Pulmonary artery endothelial cell (primary cell): ENCODE measurements around the gene ZNF618. TPM values are rescaled to one million over a fixed set of nuclear protein-coding genes. Genes with fewer than 3 reads are reported as not detected.

Experiments
- DNase-seq: peaks from one replicate; pipeline ENCODE4 v3.0.0-alpha.2; 2011; ENCODE audit warnings: low read depth, low spot score
- total RNA-seq: library from RNA; depleted of rRNA; stranded (reverse); fragments of >200 nt; gene quantifications from 2 replicates; pipeline ENCODE4 v1.2.3, GENCODE V29; 2014

ZNF618 gene
- total RNA-seq, 1 donor from 2014 or later, result 14.8 TPM

DNA sequence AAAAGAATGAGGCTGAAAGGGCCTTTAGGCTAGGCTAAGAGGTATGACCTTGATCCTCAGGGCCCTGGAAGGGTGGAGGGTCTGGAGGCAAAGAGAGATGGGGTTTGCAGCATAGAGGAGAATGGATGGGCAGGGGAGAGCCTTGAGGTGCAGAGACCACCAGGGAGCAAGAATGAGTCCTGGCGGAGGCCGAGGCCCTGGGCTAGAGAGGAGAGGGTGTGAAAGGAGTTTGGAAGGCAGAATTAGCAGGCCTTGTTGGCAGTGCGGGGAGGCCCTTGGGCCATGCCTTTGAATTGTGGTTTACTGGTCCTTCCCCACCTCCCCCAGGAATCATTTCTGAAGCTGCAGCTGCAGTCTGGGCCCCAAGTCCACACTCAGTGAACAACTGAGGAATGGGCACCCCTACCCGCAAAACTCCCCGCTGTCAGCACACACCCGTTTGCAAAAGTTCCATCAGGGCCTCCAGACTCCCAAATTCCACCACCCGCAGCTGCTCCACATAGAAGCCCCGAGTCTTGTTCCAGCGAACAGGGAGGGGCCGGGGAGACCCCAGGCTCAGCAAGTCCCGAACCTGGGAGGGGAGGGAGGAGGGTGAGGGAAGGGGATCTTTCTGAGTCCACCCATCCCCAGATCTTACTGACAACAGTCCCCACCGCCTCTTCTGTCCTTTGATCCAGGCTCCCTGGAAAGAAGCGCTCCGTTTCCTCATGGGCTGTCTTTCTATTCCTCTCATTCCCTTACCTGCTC, 220.9 kb downstream of the ZNF618 start:
- DNase-seq, result no peak

- DNase-seq, result no peak
These were observed 221.5 kb downstream of the ZNF618 start for GRCh38 chr9:114097613-114098020.

DNA sequence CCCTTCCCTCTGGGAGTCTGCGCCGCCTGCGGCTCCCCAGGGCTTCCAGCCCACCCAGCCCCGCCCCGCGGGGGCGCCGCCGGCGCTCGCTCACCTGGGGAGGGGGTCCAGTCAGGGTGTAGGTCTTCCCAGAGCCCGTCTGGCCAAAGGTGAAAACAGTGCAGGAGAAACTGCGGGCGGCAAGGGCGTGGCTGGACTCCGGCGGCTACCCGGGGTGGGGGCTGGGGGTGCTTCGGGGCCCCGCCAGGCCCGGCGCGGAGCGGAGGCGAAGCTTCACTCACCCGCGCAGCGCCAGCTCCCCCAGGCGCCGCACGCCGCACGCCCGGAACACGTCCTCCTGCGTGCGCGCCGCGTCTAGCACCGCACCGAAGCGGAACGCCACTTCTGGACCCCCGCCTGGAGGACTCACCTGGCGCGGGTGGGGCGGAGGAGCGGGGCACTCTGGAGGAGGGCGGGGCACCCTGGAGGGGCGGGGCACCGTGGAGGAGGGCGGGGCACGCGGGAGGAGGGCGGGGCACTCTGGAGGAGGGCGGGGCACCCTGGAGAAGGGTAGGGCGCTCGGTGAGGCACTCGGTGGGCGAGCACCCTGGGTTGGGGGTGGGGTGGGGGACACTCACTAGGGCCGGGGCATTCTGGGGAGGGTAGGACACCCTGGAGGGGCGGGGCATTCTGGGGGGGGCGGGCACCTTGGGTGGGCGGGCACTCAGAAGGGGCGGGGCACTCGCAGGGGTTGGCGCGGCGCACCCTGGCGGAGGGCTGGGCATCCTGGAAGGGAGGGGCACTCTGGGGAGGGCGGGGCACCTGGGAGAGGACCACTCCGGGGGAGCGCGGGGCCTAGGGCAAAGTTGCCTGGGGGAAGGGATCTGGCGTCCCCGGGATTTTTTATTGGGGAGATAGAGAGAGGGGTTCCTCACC, 222.2 kb downstream of the ZNF618 start:
- DNase-seq, result no peak

DNA sequence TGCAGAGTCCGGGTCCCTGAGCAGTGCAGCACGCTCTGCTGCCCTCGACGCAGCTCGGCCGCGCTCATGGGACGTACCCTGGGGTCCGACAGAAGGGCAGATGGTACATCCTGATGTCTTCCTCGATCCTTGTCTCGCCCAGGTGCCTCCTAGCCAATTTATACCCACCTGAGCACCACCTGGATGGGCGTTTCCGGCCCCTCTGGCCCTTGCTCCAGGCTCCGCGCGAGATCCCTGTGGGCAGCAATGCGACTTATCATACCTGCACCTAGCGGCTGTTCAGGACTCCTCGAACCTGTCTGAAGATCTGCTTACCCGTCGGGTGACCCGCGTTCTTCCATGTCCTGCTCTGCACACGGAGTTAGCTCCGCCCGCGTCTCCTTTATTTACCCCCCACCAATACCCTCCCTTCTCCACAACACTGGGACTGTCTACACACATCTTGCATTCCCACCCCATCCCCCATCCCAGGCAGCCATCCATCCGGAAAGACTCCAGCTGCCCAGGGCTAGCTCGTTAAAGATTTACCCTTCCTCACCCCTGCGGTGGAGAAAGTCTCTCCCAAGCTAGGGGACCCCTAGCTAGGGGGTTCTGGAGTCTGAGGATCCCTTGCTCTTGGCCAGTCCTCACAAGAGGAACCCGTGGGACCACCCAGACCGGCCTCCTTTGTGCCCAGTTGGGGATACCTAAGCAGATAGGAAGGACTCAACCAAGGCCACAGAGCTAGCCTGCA, 223.0 kb downstream of the ZNF618 start, which contains the start of gene KIF12:
Gene KIF12 (minus strand): TSS at position 357 of the 733 bp plus-strand sequence. CDS start 16 bp downstream, at position 341.
- DNase-seq, result no peak

DNA sequence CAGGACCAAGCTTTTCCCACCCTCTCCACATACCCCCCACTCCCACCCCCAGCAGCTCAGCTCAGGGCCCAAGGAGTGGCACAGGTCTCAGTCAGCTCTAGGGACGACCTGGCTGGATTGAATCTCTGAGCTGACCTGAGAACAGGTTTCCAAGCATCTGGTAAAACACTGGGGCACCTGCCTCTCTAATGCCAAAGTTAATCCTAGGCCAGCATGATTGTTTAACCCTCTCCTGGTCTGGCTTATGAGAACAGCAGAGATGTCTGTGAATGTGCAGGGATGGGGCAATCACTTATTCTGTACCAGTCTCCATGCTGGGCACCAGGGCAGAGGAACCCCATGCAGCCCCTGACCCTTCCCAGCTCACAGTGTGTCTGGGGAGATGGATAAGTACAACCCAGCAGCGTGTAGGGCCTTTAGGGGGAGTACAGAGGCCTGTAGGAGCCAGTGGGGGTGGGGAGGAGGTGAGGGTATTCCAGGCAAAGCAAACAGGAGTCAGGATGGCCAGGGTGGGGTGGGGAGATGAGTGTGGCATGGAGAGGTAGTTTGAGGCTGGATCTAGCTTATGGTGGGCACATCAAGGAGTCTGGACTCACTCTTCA, 223.7 kb downstream of the ZNF618 start:
- DNase-seq, result no peak

GRCh38 chr9:114100536-114100935, 224.4 kb downstream of the ZNF618 start:
- no peak for DNase-seq

DNA sequence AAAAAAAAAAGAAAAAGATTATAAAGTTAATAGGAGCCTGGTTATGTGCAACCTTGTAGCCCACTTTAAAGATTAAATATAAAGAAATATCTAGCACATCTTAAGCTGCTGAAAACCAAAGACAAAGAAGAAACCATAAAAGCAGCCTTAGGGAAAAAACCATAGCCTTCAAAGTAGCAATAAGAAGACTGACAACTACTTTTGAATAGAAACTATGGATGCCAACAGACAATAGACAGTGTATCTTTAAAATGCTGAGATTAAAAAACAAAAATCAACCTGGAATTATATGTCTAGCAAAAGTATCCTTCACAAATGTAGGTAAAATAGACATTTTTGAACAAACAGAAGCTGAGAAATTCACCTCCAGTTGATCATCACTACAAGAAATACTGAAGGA, 226.4 kb downstream of the ZNF618 start:
- DNase-seq, result no peak

GRCh38 chr9:114105236-114105635, 229.1 kb downstream of the ZNF618 start:
- no peak for DNase-seq

Other genes with a start within 250 kb of the ZNF618 start
- gene AMBP, start 202.0 kb downstream of the ZNF618 start, total RNA-seq, result not detected in 2 replicates
- gene KIF12, start 223.0 kb downstream of the ZNF618 start, total RNA-seq, result 0.18 and 0.53 TPM in 2 replicates